ENCODE data around the gene INF2. TPM values are rescaled to one million over a fixed set of nuclear protein-coding genes. Genes with fewer than 3 reads are reported as not detected.

The INF2 gene
- total RNA-seq, 1 donor: 49.2 TPM

DNA sequence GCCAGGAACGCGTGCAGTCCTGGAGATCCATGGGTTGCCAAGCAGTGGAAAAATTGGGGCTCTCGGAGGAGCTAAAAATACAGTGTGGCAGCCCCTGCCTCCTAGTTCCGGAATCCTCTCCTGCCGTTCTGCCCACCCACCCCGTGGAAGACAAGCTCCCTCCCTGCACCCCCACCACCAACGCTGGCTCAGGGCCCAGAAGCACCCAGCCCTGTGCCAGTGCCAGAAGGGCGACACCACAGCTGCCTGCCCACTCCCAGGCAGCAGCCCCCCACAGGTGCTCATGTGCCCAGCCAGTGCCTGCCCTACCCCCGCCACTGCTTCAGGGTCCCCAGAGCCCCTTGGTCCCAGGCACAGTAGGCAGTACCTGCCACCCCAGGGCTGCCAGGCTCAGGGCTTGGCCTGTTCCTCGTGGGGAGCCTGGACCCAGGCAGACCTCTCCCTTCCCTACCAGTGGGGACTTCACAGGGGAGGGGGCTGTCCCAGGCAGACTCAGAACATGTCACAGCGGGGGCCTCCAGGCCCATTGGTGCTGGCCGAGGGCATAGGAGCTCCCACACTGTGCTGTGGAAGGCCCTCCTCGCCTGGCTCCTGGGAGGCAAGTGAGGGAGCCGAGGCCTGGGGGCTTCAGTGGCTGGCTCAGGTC, 7.4 kb downstream of the INF2 start:
- H2AFZ ChIP-seq (ENCODE audit: low read length): no peak overlapping the region
- no peak overlapping the region for H3K4me3 ChIP-seq (ENCODE audit: insufficient read depth, low read length)
- no peaks in the 10 kb centered on the region for H3K27me3 ChIP-seq (ENCODE audit: insufficient read depth, low read length)
- no peaks in the 10 kb centered on the region for H3K9me3 ChIP-seq (ENCODE audit: low read depth, low read length)
- peaks cover 13% of the 10 kb centered on the region for H3K36me3 ChIP-seq (ENCODE audit: insufficient read depth, low read length)
- peaks cover 85% of the 10 kb centered on the region for H4K20me1 ChIP-seq (ENCODE audit: insufficient read depth, low read length)
- no peak overlapping the region for H3K4me2 ChIP-seq (ENCODE audit: insufficient read depth, low read length)
- TF ChIP-seq, protein P1, sequence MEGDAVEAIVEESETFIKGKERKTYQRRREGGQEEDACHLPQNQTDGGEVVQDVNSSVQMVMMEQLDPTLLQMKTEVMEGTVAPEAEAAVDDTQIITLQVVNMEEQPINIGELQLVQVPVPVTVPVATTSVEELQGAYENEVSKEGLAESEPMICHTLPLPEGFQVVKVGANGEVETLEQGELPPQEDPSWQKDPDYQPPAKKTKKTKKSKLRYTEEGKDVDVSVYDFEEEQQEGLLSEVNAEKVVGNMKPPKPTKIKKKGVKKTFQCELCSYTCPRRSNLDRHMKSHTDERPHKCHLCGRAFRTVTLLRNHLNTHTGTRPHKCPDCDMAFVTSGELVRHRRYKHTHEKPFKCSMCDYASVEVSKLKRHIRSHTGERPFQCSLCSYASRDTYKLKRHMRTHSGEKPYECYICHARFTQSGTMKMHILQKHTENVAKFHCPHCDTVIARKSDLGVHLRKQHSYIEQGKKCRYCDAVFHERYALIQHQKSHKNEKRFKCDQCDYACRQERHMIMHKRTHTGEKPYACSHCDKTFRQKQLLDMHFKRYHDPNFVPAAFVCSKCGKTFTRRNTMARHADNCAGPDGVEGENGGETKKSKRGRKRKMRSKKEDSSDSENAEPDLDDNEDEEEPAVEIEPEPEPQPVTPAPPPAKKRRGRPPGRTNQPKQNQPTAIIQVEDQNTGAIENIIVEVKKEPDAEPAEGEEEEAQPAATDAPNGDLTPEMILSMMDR (IDR thresholded peaks at IDR 0.05; ENCODE audit: extremely low read depth, low read depth, low read length): no peak
- H3K27ac ChIP-seq (ENCODE audit: low read depth, low read length): no peak overlapping the region
- DNase-seq (ENCODE audit: insufficient read length, low spot score, missing footprints): no peak
- H3K79me2 ChIP-seq (ENCODE audit: insufficient read depth, low read length): peaks cover 100% of the 10 kb centered on the region
- H3K4me1 ChIP-seq (ENCODE audit: insufficient read depth, low read length): peaks cover 2% of the 10 kb centered on the region

GRCh38 chr14:104697317-104697703, 7.9 kb downstream of the INF2 start:
- no peak overlapping the region for H2AFZ ChIP-seq (ENCODE audit: low read length)
- no peaks in the 10 kb centered on the region for H3K27me3 ChIP-seq (ENCODE audit: insufficient read depth, low read length)
- H4K20me1 ChIP-seq (ENCODE audit: insufficient read depth, low read length): peaks cover 82% of the 10 kb centered on the region
- peaks cover 13% of the 10 kb centered on the region for H3K36me3 ChIP-seq (ENCODE audit: insufficient read depth, low read length)
- H3K4me3 ChIP-seq (ENCODE audit: insufficient read depth, low read length): no peak overlapping the region
- H3K4me2 ChIP-seq (ENCODE audit: insufficient read depth, low read length): no peak overlapping the region
- no peak overlapping the region for H3K27ac ChIP-seq (ENCODE audit: low read depth, low read length)
- H3K9me3 ChIP-seq (ENCODE audit: low read depth, low read length): no peaks in the 10 kb centered on the region
- H3K4me1 ChIP-seq (ENCODE audit: insufficient read depth, low read length): peaks cover 2% of the 10 kb centered on the region
- TF ChIP-seq, protein P1 (IDR thresholded peaks at IDR 0.05; ENCODE audit: extremely low read depth, low read depth, low read length): no peak
- H3K79me2 ChIP-seq (ENCODE audit: insufficient read depth, low read length): peaks cover 100% of the 10 kb centered on the region
- no peak for DNase-seq (ENCODE audit: insufficient read length, low spot score, missing footprints)

- no peak for DNase-seq (ENCODE audit: insufficient read length, low spot score, missing footprints)
- Histone ChIP-seq H3K4me1 (ENCODE audit: insufficient read depth, low read length) (peaks cover 2% of the 10 kb centered on the region), H3K36me3 (ENCODE audit: insufficient read depth, low read length) (peaks cover 15% of the 10 kb centered on the region), H3K79me2 (ENCODE audit: insufficient read depth, low read length) (peaks cover 93% of the 10 kb centered on the region), H4K20me1 (ENCODE audit: insufficient read depth, low read length) (peaks cover 80% of the 10 kb centered on the region), H3K27me3 (ENCODE audit: insufficient read depth, low read length) (no peaks in the 10 kb centered on the region), H2AFZ (ENCODE audit: low read length) (no peak overlapping the region), H3K27ac (ENCODE audit: low read depth, low read length) (no peak overlapping the region), H3K9me3 (ENCODE audit: low read depth, low read length) (no peaks in the 10 kb centered on the region), H3K4me2 (ENCODE audit: insufficient read depth, low read length) (no peak overlapping the region), H3K4me3 (ENCODE audit: insufficient read depth, low read length) (no peak overlapping the region)
- TF ChIP-seq, protein P1 (IDR thresholded peaks at IDR 0.05; ENCODE audit: extremely low read depth, low read depth, low read length): no peak
Measured at GRCh38 chr14:104697892-104698583, 8.6 kb downstream of the INF2 start.

DNA sequence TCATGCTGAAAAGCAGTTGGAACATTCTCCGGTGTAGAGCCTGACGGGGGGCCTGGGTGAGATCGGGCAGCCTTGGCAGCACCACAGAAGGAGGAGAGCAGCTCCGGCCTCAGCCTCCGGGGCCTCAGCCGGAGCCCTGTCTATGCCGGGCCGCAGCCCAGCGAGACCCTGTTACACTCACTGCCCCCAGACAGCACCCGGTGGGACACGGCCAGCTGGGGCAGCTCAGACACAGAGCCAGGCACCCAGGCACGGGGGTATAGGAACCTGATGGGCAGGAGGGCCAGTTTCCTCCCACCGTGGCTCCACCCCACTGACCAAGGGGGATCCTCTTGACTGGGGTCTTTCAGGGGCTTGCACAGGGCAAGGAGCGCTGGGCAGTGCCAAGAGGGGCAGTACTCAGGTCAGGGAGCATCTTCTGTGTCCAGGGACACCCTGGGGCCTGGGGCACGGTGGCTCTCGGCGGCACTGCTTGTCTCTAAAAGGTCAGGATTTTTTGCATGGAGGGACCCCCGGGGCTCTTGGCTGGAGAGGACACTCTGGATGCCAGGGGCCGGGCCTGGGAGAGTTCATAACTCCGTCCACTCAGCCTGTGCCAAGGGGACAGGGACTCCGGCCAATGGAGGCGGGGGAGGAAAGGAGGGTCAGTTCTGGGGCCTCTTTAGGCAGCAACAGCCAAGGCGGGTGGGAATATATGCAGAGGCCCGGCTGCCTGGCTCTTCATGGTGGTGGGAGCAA, 9.4 kb downstream of the INF2 start:
- H4K20me1 ChIP-seq (ENCODE audit: insufficient read depth, low read length): peaks cover 78% of the 10 kb centered on the region
- no peak for DNase-seq (ENCODE audit: insufficient read length, low spot score, missing footprints)
- H3K79me2 ChIP-seq (ENCODE audit: insufficient read depth, low read length): peaks cover 85% of the 10 kb centered on the region

More for the DNA sequence above, 9.4 kb downstream of the INF2 start:
- H3K4me3 ChIP-seq (ENCODE audit: insufficient read depth, low read length): no peak overlapping the region
- H3K9me3 ChIP-seq (ENCODE audit: low read depth, low read length): no peaks in the 10 kb centered on the region
- no peak overlapping the region for H3K27ac ChIP-seq (ENCODE audit: low read depth, low read length)
- H3K36me3 ChIP-seq (ENCODE audit: insufficient read depth, low read length): peaks cover 23% of the 10 kb centered on the region
- peaks cover 2% of the 10 kb centered on the region for H3K4me1 ChIP-seq (ENCODE audit: insufficient read depth, low read length)
- TF ChIP-seq, protein P1 (IDR thresholded peaks at IDR 0.05; ENCODE audit: extremely low read depth, low read depth, low read length): no peak
- no peak overlapping the region for H3K4me2 ChIP-seq (ENCODE audit: insufficient read depth, low read length)
- no peaks in the 10 kb centered on the region for H3K27me3 ChIP-seq (ENCODE audit: insufficient read depth, low read length)
- no peak overlapping the region for H2AFZ ChIP-seq (ENCODE audit: low read length)

Data from osteoblast (primary cell).